Ectodermal cell (in vitro differentiated cells): Measurements from ENCODE around the gene SUGCT.

Experiments used
- H3K27ac ChIP-seq: 2 replicates; pipeline ENCODE4 v1.7.0; 2013; ENCODE audit warnings: mild to moderate bottlenecking, low read depth, low read length; ENCODE audit not compliant: insufficient read depth, poor library complexity, severe bottlenecking
- H3K27me3 ChIP-seq: 2 replicates; pipeline ENCODE4 v1.7.0; 2013; ENCODE audit warnings: mild to moderate bottlenecking, low read length; ENCODE audit not compliant: insufficient read depth, control insufficient read depth, poor library complexity, severe bottlenecking
- H3K36me3 ChIP-seq: one replicate; pipeline ENCODE4 v1.7.0; 2013; ENCODE audit warnings: low read length; ENCODE audit not compliant: control insufficient read depth, insufficient read depth
- H3K4me1 ChIP-seq: one replicate; pipeline ENCODE4 v1.7.0; 2013; ENCODE audit warnings: low read length; ENCODE audit not compliant: control insufficient read depth, insufficient read depth
- H3K4me3 ChIP-seq: 2 replicates; pipeline ENCODE4 v1.7.0; 2013; ENCODE audit warnings: low read depth, low read length, control low read depth; ENCODE audit not compliant: insufficient read depth
- H3K9me3 ChIP-seq: 2 replicates; pipeline ENCODE4 v1.7.0; 2013; ENCODE audit warnings: mild to moderate bottlenecking, low read length, moderate library complexity; ENCODE audit not compliant: control insufficient read depth
- WGBS, 2 experiments: methylation state at CpG; one replicate each; pipeline ENCODE4 v1.1.7; 2013; ENCODE audit warnings: missing lambda C conversion rate in 2 of 2; 5-methylcytosine and 5-hydroxymethylcytosine counted together

Gene SUGCT

GRCh38 chr7:40369641-40370277, 235.0 kb downstream of the SUGCT start:
- Histone ChIP-seq H3K9me3 (no peaks in the 10 kb centered on the region), H3K27me3 (no peaks in the 10 kb centered on the region), H3K4me3 (no peak overlapping the region), H3K36me3 (no peaks in the 10 kb centered on the region), H3K4me1 (no peaks in the 10 kb centered on the region), H3K27ac (no peak overlapping the region)
- WGBS, 2 experiments = 95% methylated on average over 5 of the region's 5 CpGs

DNA sequence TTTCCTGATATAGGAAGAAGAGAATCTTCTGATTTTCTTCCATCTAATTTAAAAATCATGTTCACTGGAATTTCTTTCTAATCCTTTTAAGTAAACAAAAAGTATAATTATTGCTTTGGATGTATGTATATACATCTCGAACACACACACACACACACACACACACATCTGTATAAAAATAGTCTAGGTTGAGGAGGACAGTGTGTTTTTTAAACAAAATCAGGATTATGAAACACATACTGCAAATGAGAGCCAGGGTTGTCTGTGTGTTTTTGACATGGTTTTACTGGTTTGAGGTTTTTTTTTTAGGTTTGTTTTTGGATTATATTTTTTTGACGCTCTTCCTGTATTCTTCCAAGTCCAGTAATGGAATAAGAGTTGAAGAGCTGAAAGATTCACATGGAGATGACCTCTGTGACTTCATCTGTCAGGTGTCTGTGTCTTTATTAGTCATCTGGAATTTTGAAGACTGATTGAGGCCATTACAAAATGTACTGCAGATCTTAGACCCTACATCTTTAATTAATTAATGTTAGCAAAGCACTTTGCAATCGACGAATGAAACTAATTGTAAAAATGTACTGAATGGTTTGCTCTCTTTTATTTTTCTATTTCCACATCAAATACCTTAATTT, 237.1 kb downstream of the SUGCT start:
- Histone ChIP-seq H3K27ac (no peak overlapping the region), H3K9me3 (no peaks in the 10 kb centered on the region), H3K4me3 (no peak overlapping the region), H3K27me3 (no peaks in the 10 kb centered on the region), H3K36me3 (no peaks in the 10 kb centered on the region), H3K4me1 (no peaks in the 10 kb centered on the region)
- WGBS, 2 experiments = 94 to 100% methylated on average over 1 of the region's 4 CpGs

GRCh38 chr7:40374575-40374974, 239.8 kb downstream of the SUGCT start:
- H3K27me3 ChIP-seq = no peaks in the 10 kb centered on the region
- no peaks in the 10 kb centered on the region for H3K9me3 ChIP-seq
- no peak overlapping the region for H3K27ac ChIP-seq
- no peaks in the 10 kb centered on the region for H3K4me1 ChIP-seq
- H3K4me3 ChIP-seq = no peak overlapping the region
- no peaks in the 10 kb centered on the region for H3K36me3 ChIP-seq
- 85 to 96% methylated on average over 2 of the region's 2 CpGs for WGBS, 2 experiments

GRCh38 chr7:40380111-40380510, 245.3 kb downstream of the SUGCT start:
- H3K4me1 ChIP-seq = no peaks in the 10 kb centered on the region
- H3K27ac ChIP-seq = no peak overlapping the region
- WGBS, 2 experiments = 93 to 94% methylated on average over 4 of the region's 4 CpGs
- no peak overlapping the region for H3K4me3 ChIP-seq
- H3K27me3 ChIP-seq = no peaks in the 10 kb centered on the region
- H3K36me3 ChIP-seq = no peaks in the 10 kb centered on the region
- H3K9me3 ChIP-seq = no peaks in the 10 kb centered on the region

GRCh38 chr7:40382145-40382544, 247.3 kb downstream of the SUGCT start:
- no peaks in the 10 kb centered on the region for H3K9me3 ChIP-seq
- no peaks in the 10 kb centered on the region for H3K27me3 ChIP-seq
- H3K36me3 ChIP-seq = no peaks in the 10 kb centered on the region
- H3K27ac ChIP-seq = no peak overlapping the region
- H3K4me1 ChIP-seq = no peaks in the 10 kb centered on the region
- H3K4me3 ChIP-seq = no peak overlapping the region
- 100% methylated on average over 1 of the region's 1 CpG; no CpG with 5 or more reads in 1 of the 2 experiments for WGBS, 2 experiments

DNA sequence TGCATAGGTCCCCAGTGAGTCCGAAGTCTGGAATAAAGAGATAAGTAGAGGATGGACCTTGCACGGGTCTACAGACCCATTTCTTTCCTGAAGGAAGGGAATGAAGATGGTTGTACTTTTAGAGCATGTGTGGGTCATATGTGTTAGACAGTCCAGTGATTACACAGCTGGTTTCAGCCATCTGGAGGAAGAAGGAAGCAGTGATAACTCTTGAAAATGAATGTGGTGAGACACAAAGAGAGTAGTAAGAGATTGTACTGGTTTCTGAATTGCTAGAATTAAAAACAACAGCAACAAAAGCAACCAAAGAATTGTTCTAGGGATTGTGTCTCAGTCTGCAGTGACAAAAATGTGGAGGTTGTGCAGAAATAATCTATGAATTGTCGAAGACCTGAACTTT, 258.9 kb downstream of the SUGCT start:
- H3K9me3 ChIP-seq = no peaks in the 10 kb centered on the region
- H3K27me3 ChIP-seq = no peaks in the 10 kb centered on the region
- no peak overlapping the region for H3K27ac ChIP-seq
- H3K4me1 ChIP-seq = no peaks in the 10 kb centered on the region
- no peak overlapping the region for H3K4me3 ChIP-seq
- H3K36me3 ChIP-seq = no peaks in the 10 kb centered on the region
- WGBS, 2 experiments = 91 to 94% methylated on average over 3 of the region's 3 CpGs

DNA sequence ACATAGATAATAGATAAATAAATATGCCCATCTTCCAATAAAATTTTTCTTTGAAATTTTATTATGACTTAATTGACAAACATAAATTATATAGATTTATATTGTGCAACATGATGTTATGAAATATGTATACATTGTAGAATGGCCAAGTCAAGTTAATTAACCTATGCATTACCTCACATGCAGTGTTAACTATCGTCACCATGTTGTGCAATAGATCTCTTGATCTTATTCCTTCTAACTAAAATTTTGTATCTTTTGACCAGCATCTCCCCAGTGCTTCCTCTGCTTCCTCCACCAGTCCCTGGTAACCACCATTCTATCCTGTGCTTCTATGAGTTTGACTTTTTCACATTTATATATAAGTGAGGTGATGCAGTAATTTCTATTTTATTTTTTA, 259.6 kb downstream of the SUGCT start:
- 84 to 97% methylated on average over 1 of the region's 1 CpG for WGBS, 2 experiments
- Histone ChIP-seq H3K36me3 (no peaks in the 10 kb centered on the region), H3K27ac (no peak overlapping the region), H3K4me3 (no peak overlapping the region), H3K4me1 (no peaks in the 10 kb centered on the region), H3K9me3 (no peaks in the 10 kb centered on the region), H3K27me3 (no peaks in the 10 kb centered on the region)

GRCh38 chr7:40400525-40400924, 265.7 kb downstream of the SUGCT start:
- Histone ChIP-seq H3K36me3 (no peaks in the 10 kb centered on the region), H3K4me1 (no peaks in the 10 kb centered on the region), H3K4me3 (no peak overlapping the region), H3K27me3 (no peaks in the 10 kb centered on the region), H3K27ac (no peak overlapping the region), H3K9me3 (no peaks in the 10 kb centered on the region)
- 97 to 98% methylated on average over 4 of the region's 4 CpGs for WGBS, 2 experiments

- no peak overlapping the region for H3K27ac ChIP-seq
- no peaks in the 10 kb centered on the region for H3K4me1 ChIP-seq
- no peaks in the 10 kb centered on the region for H3K9me3 ChIP-seq
- H3K4me3 ChIP-seq = no peak overlapping the region
- H3K36me3 ChIP-seq = no peaks in the 10 kb centered on the region
- no peaks in the 10 kb centered on the region for H3K27me3 ChIP-seq
- 94 to 95% methylated on average over 1 of the region's 1 CpG for WGBS, 2 experiments
These were observed 266.6 kb downstream of the SUGCT start for GRCh38 chr7:40401406-40401805.

- Histone ChIP-seq H3K4me1 (no peaks in the 10 kb centered on the region), H3K9me3 (no peaks in the 10 kb centered on the region), H3K27ac (no peak overlapping the region), H3K27me3 (no peaks in the 10 kb centered on the region), H3K4me3 (no peak overlapping the region), H3K36me3 (no peaks in the 10 kb centered on the region)
- 77 to 80% methylated on average over 5 of the region's 5 CpGs for WGBS, 2 experiments
These were observed 267.9 kb downstream of the SUGCT start for GRCh38 chr7:40402661-40403060.
